Astrocyte (in vitro differentiated cells and primary cell): ENCODE measurements around the gene SAP130. TPM values are rescaled to one million over a fixed set of nuclear protein-coding genes. Genes with fewer than 3 reads are reported as not detected.
"Not testable (repeated sequence)": the region's sequence is repeated elsewhere in the genome, so short reads cannot be mapped to it uniquely, and the experiment has no call there.

Experiments
- DNase-seq: peaks from one replicate; pipeline ENCODE4 v3.0.0-alpha.2; 2010; ENCODE audit warnings: low read depth
- FAIRE-seq: peaks from 2 replicates; lab custom pipeline; 2011; peaks lifted over from hg19 to GRCh38; lab: Jason Lieb, UNC
- H2AFZ ChIP-seq: 2 replicates; pipeline ENCODE4 v1.6.0; 2012; ENCODE audit warnings: low read depth, low read length, inconsistent platforms
- H3K27ac ChIP-seq: 2 replicates; pipeline ENCODE4 v1.5.1; 2011; ENCODE audit warnings: low read depth, low read length, inconsistent platforms
- H3K27me3 ChIP-seq: 2 replicates; pipeline ENCODE4 v1.6.0; 2011; ENCODE audit warnings: low read length, inconsistent platforms; ENCODE audit not compliant: insufficient read depth
- H3K36me3 ChIP-seq: 2 replicates; pipeline ENCODE4 v1.5.1; 2011; ENCODE audit warnings: low read length, inconsistent platforms; ENCODE audit not compliant: insufficient read depth
- H3K4me1 ChIP-seq: 2 replicates; pipeline ENCODE4 v1.5.1; 2011; ENCODE audit warnings: low read length, inconsistent platforms; ENCODE audit not compliant: insufficient read depth
- H3K4me2 ChIP-seq: 2 replicates; pipeline ENCODE4 v1.6.0; 2012; ENCODE audit warnings: low read length, inconsistent platforms
- H3K4me3 ChIP-seq: 2 replicates; pipeline ENCODE4 v1.5.1; 2011; ENCODE audit warnings: low read depth, mild to moderate bottlenecking, low read length, inconsistent platforms; ENCODE audit not compliant: insufficient read depth
- H3K79me2 ChIP-seq: 2 replicates; pipeline ENCODE4 v1.6.0; 2012; ENCODE audit warnings: mild to moderate bottlenecking, low read length, inconsistent platforms; ENCODE audit not compliant: insufficient read depth
- H3K9ac ChIP-seq: 2 replicates; pipeline ENCODE4 v1.6.0; 2012; ENCODE audit warnings: mild to moderate bottlenecking, low read length, inconsistent platforms
- H3K9me3 ChIP-seq: 2 replicates; pipeline ENCODE4 v1.5.1; 2012; ENCODE audit warnings: low read depth, mild to moderate bottlenecking, low read length, inconsistent platforms; ENCODE audit not compliant: insufficient read depth
- H4K20me1 ChIP-seq: 2 replicates; pipeline ENCODE4 v1.6.0; 2012; ENCODE audit warnings: low read length, inconsistent platforms; ENCODE audit not compliant: insufficient read depth
- H3K27ac Mint-ChIP-seq: one replicate; pipeline ENCODE4 v1.8.0; 2021; ENCODE audit warnings: mild to moderate bottlenecking, mixed read lengths; ENCODE audit not compliant: unreplicated experiment
- H3K27me3 Mint-ChIP-seq: one replicate; pipeline ENCODE4 v1.8.0; 2021; ENCODE audit warnings: low read depth, mixed read lengths; ENCODE audit not compliant: unreplicated experiment
- H3K36me3 Mint-ChIP-seq: one replicate; pipeline ENCODE4 v1.8.0; 2021; ENCODE audit warnings: low read depth, mixed read lengths; ENCODE audit not compliant: unreplicated experiment
- H3K4me1 Mint-ChIP-seq: one replicate; pipeline ENCODE4 v1.8.0; 2021; ENCODE audit warnings: low read depth, mixed read lengths; ENCODE audit not compliant: unreplicated experiment
- H3K4me3 Mint-ChIP-seq: one replicate; pipeline ENCODE4 v1.8.0; 2021; ENCODE audit warnings: mild to moderate bottlenecking, moderate library complexity, mixed read lengths; ENCODE audit not compliant: unreplicated experiment
- H3K9me3 Mint-ChIP-seq: one replicate; pipeline ENCODE4 v1.8.0; 2021; ENCODE audit warnings: mild to moderate bottlenecking, mixed read lengths; ENCODE audit not compliant: unreplicated experiment
- CTCF ChIP-seq: IDR thresholded peaks from 2 replicates; pipeline ENCODE4 v1.5.1; 2011; ENCODE audit warnings: low read depth, mild to moderate bottlenecking, inconsistent platforms, low read length, moderate library complexity; ENCODE audit not compliant: insufficient read depth
- EZH2 ChIP-seq: IDR thresholded peaks from 2 replicates; pipeline ENCODE4 v1.6.1; 2012; ENCODE audit warnings: mild to moderate bottlenecking, low read length, inconsistent platforms; ENCODE audit not compliant: insufficient read depth
- total RNA-seq: library from RNA; stranded (reverse); gene quantifications from 2 replicates; pipeline ENCODE4 v1.2.1, GENCODE V29; 2021

SAP130 gene
- total RNA-seq, 1 donor from 2014 or later: 24.6 TPM

- FAIRE-seq (no peak), DNase-seq (no peak)
- Mint-ChIP-seq H3K27me3 (peaks cover 11% of the 10 kb centered on the region), H3K4me3 (no peak overlapping the region), H3K36me3 (no peaks in the 10 kb centered on the region), H3K9me3 (no peaks in the 10 kb centered on the region), H3K4me1 (no peaks in the 10 kb centered on the region), H3K27ac (no peak overlapping the region)
- Histone ChIP-seq H3K4me1 (no peaks in the 10 kb centered on the region), H4K20me1 (no peaks in the 10 kb centered on the region), H3K27me3 (peaks cover 2% of the 10 kb centered on the region), H3K9ac (no peak overlapping the region), H3K4me2 (no peak overlapping the region), H3K4me3 (no peak overlapping the region), H3K79me2 (no peaks in the 10 kb centered on the region), H3K36me3 (no peaks in the 10 kb centered on the region), H3K9me3 (no peaks in the 10 kb centered on the region), H2AFZ (no peak overlapping the region), H3K27ac (no peak overlapping the region)
- TF ChIP-seq CTCF (no peak), EZH2 (no peak)
Observed at GRCh38 chr2:127911737-127912136, 116.1 kb downstream of the SAP130 start.

- no peaks in the 10 kb centered on the region for H3K36me3 ChIP-seq
- no peaks in the 10 kb centered on the region for H3K9me3 Mint-ChIP-seq
- no peaks in the 10 kb centered on the region for H3K9me3 ChIP-seq
- no peaks in the 10 kb centered on the region for H3K4me1 Mint-ChIP-seq
- no peak overlapping the region for H3K4me3 Mint-ChIP-seq
- H3K4me2 ChIP-seq: no peak overlapping the region
- no peak for TF ChIP-seq EZH2
- no peak for TF ChIP-seq CTCF
- no peaks in the 10 kb centered on the region for H4K20me1 ChIP-seq
- peaks cover 23% of the 10 kb centered on the region for H3K27me3 Mint-ChIP-seq
- no peaks in the 10 kb centered on the region for H3K36me3 Mint-ChIP-seq
- H3K9ac ChIP-seq: no peak overlapping the region
- H3K79me2 ChIP-seq: no peaks in the 10 kb centered on the region
- no peak overlapping the region for H2AFZ ChIP-seq
- H3K27me3 ChIP-seq: peaks cover 4% of the 10 kb centered on the region
- no peaks in the 10 kb centered on the region for H3K4me1 ChIP-seq
- no peak overlapping the region for H3K27ac Mint-ChIP-seq
- DNase-seq (no peak), FAIRE-seq (no peak)
- no peak overlapping the region for H3K27ac ChIP-seq
- no peak overlapping the region for H3K4me3 ChIP-seq
Observed at GRCh38 chr2:127910415-127910814, 117.4 kb downstream of the SAP130 start.

- Histone ChIP-seq H3K27ac (no peak overlapping the region), H3K9me3 (no peaks in the 10 kb centered on the region), H3K4me2 (no peak overlapping the region), H3K27me3 (peaks cover 4% of the 10 kb centered on the region), H3K79me2 (no peaks in the 10 kb centered on the region), H3K9ac (no peak overlapping the region), H3K4me3 (no peak overlapping the region), H2AFZ (no peak overlapping the region), H3K4me1 (no peaks in the 10 kb centered on the region), H3K36me3 (no peaks in the 10 kb centered on the region), H4K20me1 (no peaks in the 10 kb centered on the region)
- H3K4me1 Mint-ChIP-seq: no peaks in the 10 kb centered on the region
- TF ChIP-seq EZH2: no peak
- no peak for TF ChIP-seq CTCF
- DNase-seq (no peak), FAIRE-seq (no peak)
- no peaks in the 10 kb centered on the region for H3K36me3 Mint-ChIP-seq
- H3K27me3 Mint-ChIP-seq: peaks cover 26% of the 10 kb centered on the region
- no peak overlapping the region for H3K27ac Mint-ChIP-seq
- no peaks in the 10 kb centered on the region for H3K9me3 Mint-ChIP-seq
- no peak overlapping the region for H3K4me3 Mint-ChIP-seq
Observed at GRCh38 chr2:127909019-127909418, 118.8 kb downstream of the SAP130 start.

GRCh38 chr2:127907733-127908400, 120.0 kb downstream of the SAP130 start:
- not testable (repeated sequence) for H3K27ac Mint-ChIP-seq, H3K4me3 ChIP-seq, H3K79me2 ChIP-seq, H3K36me3 Mint-ChIP-seq, H4K20me1 ChIP-seq, DNase-seq, FAIRE-seq, H3K9ac ChIP-seq, H3K4me3 Mint-ChIP-seq, H3K4me1 ChIP-seq, H3K9me3 ChIP-seq, H3K4me2 ChIP-seq, H3K36me3 ChIP-seq, H3K9me3 Mint-ChIP-seq, H2AFZ ChIP-seq, H3K4me1 Mint-ChIP-seq, H3K27ac ChIP-seq, H3K27me3 ChIP-seq
- peaks cover 26% of the 10 kb centered on the region for H3K27me3 Mint-ChIP-seq
